ENCODE results near the gene PNMA8B. TPM values are rescaled to one million over a fixed set of nuclear protein-coding genes. Genes with fewer than 3 reads are reported as not detected.

Gene PNMA8B
- total and polyA plus RNA-seq, 7 donors: 0.16 to 0.52 (median 0.34) TPM

DNA sequence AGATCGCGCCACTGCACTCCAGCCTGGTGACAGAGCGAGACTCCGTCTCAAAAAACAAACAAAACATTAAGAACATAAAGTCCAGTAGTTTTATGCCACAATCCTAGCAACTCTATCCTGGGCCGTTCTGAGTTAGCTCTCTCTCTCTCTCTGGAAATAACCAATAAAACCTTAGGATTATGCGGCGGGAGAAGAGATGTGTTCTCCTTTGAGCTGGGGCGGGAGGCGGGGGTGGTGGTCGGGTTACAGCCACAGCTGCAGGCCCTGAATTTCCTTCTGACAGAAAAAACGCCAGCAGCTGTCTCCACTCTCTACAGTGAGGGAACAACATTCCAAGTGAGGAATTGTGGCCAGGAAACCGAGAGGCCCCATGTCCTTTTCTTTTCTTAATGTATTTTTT is 15.3 kb downstream of the PNMA8B start:
- 14 to 35% (median 19%) methylated on average over 12 of the region's 12 CpGs for WGBS, 3 donors
- Histone ChIP-seq H3K4me1 (no peaks in the 10 kb centered on the region), H3K9me3 (no peaks in the 10 kb centered on the region), H3K4me3 (no peak overlapping the region), H3K27me3 (ENCODE audit: insufficient read depth in 3 of 3, low read length in 2 of 3) (peaks cover 0 to 45% (median 1%) of the 10 kb centered on the region in 3 donors), H3K27ac (peak overlapping the region; percentile 41), H3K36me3 (ENCODE audit: insufficient read depth in 1 of 2, low read depth in 1 of 2) (no peaks in the 10 kb centered on the region)
- intact Hi-C loops (cut with DNase I): loop anchor here in 1 of 2 donors (10.0 kb wide), 1 partner anchor 196 kb away; no protein-coding TSS in a partner anchor
- TF ChIP-seq, protein P1, sequence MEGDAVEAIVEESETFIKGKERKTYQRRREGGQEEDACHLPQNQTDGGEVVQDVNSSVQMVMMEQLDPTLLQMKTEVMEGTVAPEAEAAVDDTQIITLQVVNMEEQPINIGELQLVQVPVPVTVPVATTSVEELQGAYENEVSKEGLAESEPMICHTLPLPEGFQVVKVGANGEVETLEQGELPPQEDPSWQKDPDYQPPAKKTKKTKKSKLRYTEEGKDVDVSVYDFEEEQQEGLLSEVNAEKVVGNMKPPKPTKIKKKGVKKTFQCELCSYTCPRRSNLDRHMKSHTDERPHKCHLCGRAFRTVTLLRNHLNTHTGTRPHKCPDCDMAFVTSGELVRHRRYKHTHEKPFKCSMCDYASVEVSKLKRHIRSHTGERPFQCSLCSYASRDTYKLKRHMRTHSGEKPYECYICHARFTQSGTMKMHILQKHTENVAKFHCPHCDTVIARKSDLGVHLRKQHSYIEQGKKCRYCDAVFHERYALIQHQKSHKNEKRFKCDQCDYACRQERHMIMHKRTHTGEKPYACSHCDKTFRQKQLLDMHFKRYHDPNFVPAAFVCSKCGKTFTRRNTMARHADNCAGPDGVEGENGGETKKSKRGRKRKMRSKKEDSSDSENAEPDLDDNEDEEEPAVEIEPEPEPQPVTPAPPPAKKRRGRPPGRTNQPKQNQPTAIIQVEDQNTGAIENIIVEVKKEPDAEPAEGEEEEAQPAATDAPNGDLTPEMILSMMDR (IDR thresholded peaks at IDR 0.05): no peak
- ATAC-seq: peak in 3 of 4 donors; percentile 19 to 74 (median 50)
- peak in 1 of 2 donors; percentile 50 for DNase-seq

GRCh38 chr19:46478356-46478986 is 17.2 kb downstream of the PNMA8B start:
- no peaks in the 10 kb centered on the region for H3K36me3 ChIP-seq (ENCODE audit: insufficient read depth in 1 of 2, low read depth in 1 of 2)
- ATAC-seq: no peak
- no peaks in the 10 kb centered on the region for H3K9me3 ChIP-seq
- intact Hi-C loops (cut with DNase I): no loop called here
- TF ChIP-seq, protein P1 (IDR thresholded peaks at IDR 0.05): no peak
- no peak for DNase-seq
- no peak overlapping the region for H3K27ac ChIP-seq
- 46 to 67% (median 62%) methylated on average over 4 of the region's 4 CpGs for WGBS, 3 donors
- H3K27me3 ChIP-seq (ENCODE audit: insufficient read depth in 3 of 3, low read length in 2 of 3): peaks cover 0 to 47% (median 0%) of the 10 kb centered on the region in 3 donors
- H3K4me3 ChIP-seq: no peak overlapping the region
- H3K4me1 ChIP-seq: no peaks in the 10 kb centered on the region

DNA sequence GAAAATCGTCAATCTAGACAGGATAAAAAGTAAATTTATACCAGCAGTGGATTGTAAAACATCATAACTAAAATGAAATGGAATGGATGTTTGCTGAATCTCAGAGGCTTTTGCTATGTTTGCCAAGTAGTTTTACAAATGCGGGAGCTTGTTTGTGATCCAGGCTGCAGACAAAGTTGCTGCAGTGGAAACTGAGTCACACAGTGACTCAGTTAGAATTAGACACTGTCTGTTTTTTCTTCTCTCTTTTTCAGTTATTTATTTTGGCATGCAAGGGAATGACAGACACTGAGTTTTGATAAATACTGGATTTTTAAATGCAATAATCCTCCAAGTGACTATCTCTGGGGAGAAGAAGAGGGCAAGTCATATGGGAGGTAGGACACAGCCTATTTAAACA is 19.7 kb downstream of the PNMA8B start:
- no peak overlapping the region for H3K27ac ChIP-seq
- ATAC-seq (no peak), DNase-seq (no peak)
- intact Hi-C loops (cut with DNase I): no loop called here
- H3K4me3 ChIP-seq: no peak overlapping the region
- no peaks in the 10 kb centered on the region for H3K36me3 ChIP-seq (ENCODE audit: insufficient read depth in 1 of 2, low read depth in 1 of 2)
- TF ChIP-seq, protein P1 (IDR thresholded peaks at IDR 0.05): no peak
- peaks cover 3% of the 10 kb centered on the region for H3K4me1 ChIP-seq
- H3K27me3 ChIP-seq (ENCODE audit: insufficient read depth in 3 of 3, low read length in 2 of 3): peaks cover 0 to 54% (median 10%) of the 10 kb centered on the region in 3 donors
- 29 to 57% (median 46%) methylated on average over 2 of the region's 2 CpGs for WGBS, 3 donors
- no peaks in the 10 kb centered on the region for H3K9me3 ChIP-seq

- peaks cover 0 to 49% (median 17%) of the 10 kb centered on the region in 3 donors for H3K27me3 ChIP-seq (ENCODE audit: insufficient read depth in 3 of 3, low read length in 2 of 3)
- TF ChIP-seq, protein P1 (IDR thresholded peaks at IDR 0.05): no peak
- H3K4me1 ChIP-seq: peaks cover 3% of the 10 kb centered on the region
- H3K4me3 ChIP-seq: no peak overlapping the region
- DNase-seq (no peak), ATAC-seq (no peak)
- no peaks in the 10 kb centered on the region for H3K36me3 ChIP-seq (ENCODE audit: insufficient read depth in 1 of 2, low read depth in 1 of 2)
- intact Hi-C loops (cut with DNase I): no loop called here
- H3K9me3 ChIP-seq: no peaks in the 10 kb centered on the region
- 83 to 90% (median 85%) methylated on average over 8 of the region's 8 CpGs for WGBS, 3 donors
- no peak overlapping the region for H3K27ac ChIP-seq
These were observed 21.5 kb downstream of the PNMA8B start for GRCh38 chr19:46474211-46474610.

DNA sequence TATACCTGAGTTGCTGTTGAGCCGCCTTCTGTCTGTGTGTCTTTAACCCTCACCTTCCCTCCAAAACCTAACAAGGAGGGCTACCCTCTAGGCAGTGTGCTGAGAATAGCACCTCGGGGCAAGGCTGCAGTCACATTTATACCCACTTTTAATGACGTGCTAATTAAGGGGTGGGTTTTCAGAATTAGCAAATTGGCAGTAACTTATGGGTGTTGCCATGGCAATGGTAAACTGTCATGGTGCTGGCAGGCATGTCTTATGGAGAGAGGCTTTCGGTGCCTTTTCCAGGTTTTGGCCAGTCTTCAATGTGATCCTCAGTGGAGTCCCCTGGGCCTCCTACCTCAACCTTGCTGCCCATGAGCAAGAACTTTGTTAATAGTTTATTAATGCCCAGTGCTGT is 23.1 kb downstream of the PNMA8B start:
- Histone ChIP-seq H3K27me3 (ENCODE audit: insufficient read depth in 3 of 3, low read length in 2 of 3) (peaks cover 0 to 41% (median 17%) of the 10 kb centered on the region in 3 donors), H3K4me1 (peaks cover 3% of the 10 kb centered on the region), H3K9me3 (no peaks in the 10 kb centered on the region), H3K4me3 (no peak overlapping the region), H3K27ac (no peak overlapping the region), H3K36me3 (ENCODE audit: insufficient read depth in 1 of 2, low read depth in 1 of 2) (no peaks in the 10 kb centered on the region)
- DNase-seq (no peak), ATAC-seq (no peak)
- intact Hi-C loops (cut with DNase I): no loop called here
- TF ChIP-seq, protein P1 (IDR thresholded peaks at IDR 0.05): no peak
- WGBS, 3 donors: 82 to 90% (median 82%) methylated on average over 4 of the region's 4 CpGs

Measured in psoas muscle (tissue), 8 donors.